Natural killer cell (primary cell): ENCODE results near the gene AP4S1. TPM values are rescaled to one million over a fixed set of nuclear protein-coding genes. Genes with fewer than 3 reads are reported as not detected.
A peak's percentile ranks its signal among the peaks of the same experiment; 100 is the strongest.

ENCODE experiments used
- ATAC-seq, 3 donors: fragments of 150-1000 bp in 2 of 3; fragments of 200-7000 bp in 1 of 3; cut with Tn5 transposase; 1 replicate in 1 of 3; 2 replicates in 2 of 3; pipeline ENCODE4 v1.10.0; 2021; ENCODE audit warnings: mild to moderate bottlenecking in 2 of 3, moderate library complexity in 2 of 3
- DNase-seq, 2 donors: peaks; one replicate each; pipeline versions ENCODE4 v3.0.0 to v3.0.0-alpha.2; 2013 to 2021; ENCODE audit warnings: mixed read lengths in 1 of 2
- H3K27ac ChIP-seq: one replicate; pipeline ENCODE4 v1.5.1; 2013; ENCODE audit warnings: mild to moderate bottlenecking, low read length
- H3K27me3 ChIP-seq: one replicate; pipeline ENCODE4 v1.6.1; 2013; ENCODE audit warnings: low read length; ENCODE audit not compliant: control insufficient read depth, insufficient read depth
- H3K36me3 ChIP-seq: one replicate; pipeline ENCODE4 v1.6.1; 2013; ENCODE audit warnings: low read length; ENCODE audit not compliant: control insufficient read depth, insufficient read depth
- H3K4me1 ChIP-seq: one replicate; pipeline ENCODE4 v1.6.1; 2013; ENCODE audit warnings: low read length; ENCODE audit not compliant: control insufficient read depth, insufficient read depth
- H3K4me3 ChIP-seq: one replicate; pipeline ENCODE4 v1.5.1; 2013; ENCODE audit warnings: low read length
- H3K9me3 ChIP-seq: one replicate; pipeline ENCODE4 v1.6.1; 2013; ENCODE audit warnings: low read length; ENCODE audit not compliant: control insufficient read depth, insufficient read depth
- H3K27ac Mint-ChIP-seq, 2 donors: one replicate each; pipeline ENCODE4 v1.8.0; 2022; ENCODE audit warnings: mild to moderate bottlenecking in 2 of 2, mixed read lengths in 2 of 2, moderate library complexity in 1 of 2
- H3K27me3 Mint-ChIP-seq, 2 donors: one replicate each; pipeline ENCODE4 v1.8.0; 2022; ENCODE audit warnings: low read depth in 2 of 2, mixed read lengths in 2 of 2
- H3K36me3 Mint-ChIP-seq: one replicate; pipeline ENCODE4 v1.8.0; 2022; ENCODE audit warnings: mixed read lengths
- H3K4me1 Mint-ChIP-seq, 2 donors: one replicate each; pipeline ENCODE4 v1.8.0; 2022; ENCODE audit warnings: mixed read lengths in 2 of 2
- H3K4me3 Mint-ChIP-seq: one replicate; pipeline ENCODE4 v1.8.0; 2022; ENCODE audit warnings: mild to moderate bottlenecking, moderate library complexity, mixed read lengths
- H3K9me3 Mint-ChIP-seq, 2 donors: one replicate each; pipeline ENCODE4 v1.8.0; 2022; ENCODE audit warnings: mixed read lengths in 2 of 2
- WGBS: methylation state at CpG from one replicate; pipeline ENCODE4 v1.1.7; 2013; ENCODE audit warnings: missing lambda C conversion rate; ENCODE audit not compliant: insufficient coverage; 5-methylcytosine and 5-hydroxymethylcytosine counted together
- intact Hi-C: fragments of 100-400 bp; cut with micrococcal nuclease; formaldehyde crosslinking; loops from one replicate; pipeline ENCODE4 v1.14.2; 2022
- total RNA-seq, 4 donors: library from RNA; stranded (reverse); fragments of 120-200 nt in 1 of 4; gene quantifications; one replicate each; pipeline versions ENCODE4 v1.2.3 to v1.2.4, GENCODE V29; 2013 to 2022
- TF ChIP-seq, protein P1 (sequence below): fragments of 200-600 bp; IDR thresholded peaks from one replicate; pipeline ENCODE4 v1.8.0; 2022; ENCODE audit warnings: antibody characterized with exemption

AP4S1 gene
- total RNA-seq, 3 donors from 2014 or later (not counting 1 experiment from before 2014, with no cell fraction given), result 10.6 to 12.7 (median 12.4) TPM

DNA sequence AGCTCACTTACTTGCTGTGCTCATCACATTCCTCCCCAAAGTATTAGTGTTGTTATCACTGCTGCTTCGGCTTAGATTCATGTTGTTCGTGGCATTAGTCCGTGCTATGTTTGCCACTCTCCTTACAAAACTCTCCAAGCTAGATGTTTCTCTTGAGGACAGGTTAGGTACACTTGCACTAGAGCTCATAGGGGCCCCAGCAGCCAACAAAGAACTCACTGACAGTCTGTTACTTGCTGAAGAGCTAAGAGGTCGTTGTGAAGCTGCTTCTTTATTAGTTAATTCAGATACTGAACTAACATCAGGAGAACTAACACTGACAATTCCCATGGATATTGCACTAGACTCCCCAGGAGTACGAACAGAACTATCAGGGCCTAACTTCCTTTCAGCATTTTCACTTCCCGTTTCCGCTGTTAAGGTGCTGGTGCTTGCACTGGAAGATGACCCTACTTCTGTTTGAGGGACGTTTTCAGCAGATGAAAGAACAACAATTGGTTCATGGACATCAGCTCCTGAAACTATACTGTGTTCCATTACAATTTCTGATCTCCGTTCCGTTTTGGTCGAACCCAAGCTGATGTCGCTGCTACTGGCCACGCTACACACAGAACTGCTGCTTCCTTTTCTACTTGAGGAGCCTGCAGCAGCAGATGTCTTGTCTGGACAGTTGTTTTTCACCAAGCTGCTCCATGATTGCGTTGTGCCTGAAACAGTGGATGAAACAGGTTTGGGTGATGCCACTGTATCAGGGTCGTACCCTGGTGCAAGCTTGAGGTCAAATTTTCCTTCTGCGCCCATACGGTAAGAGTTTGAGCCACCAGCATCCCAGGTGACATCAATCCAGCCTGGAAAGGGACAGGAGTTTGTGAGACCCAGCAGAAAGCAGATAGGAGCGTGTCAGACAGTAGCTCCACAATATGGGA lies 103.4 kb downstream of the AP4S1 start:
- 90% methylated on average over 18 of the region's 18 CpGs for WGBS

DNA sequence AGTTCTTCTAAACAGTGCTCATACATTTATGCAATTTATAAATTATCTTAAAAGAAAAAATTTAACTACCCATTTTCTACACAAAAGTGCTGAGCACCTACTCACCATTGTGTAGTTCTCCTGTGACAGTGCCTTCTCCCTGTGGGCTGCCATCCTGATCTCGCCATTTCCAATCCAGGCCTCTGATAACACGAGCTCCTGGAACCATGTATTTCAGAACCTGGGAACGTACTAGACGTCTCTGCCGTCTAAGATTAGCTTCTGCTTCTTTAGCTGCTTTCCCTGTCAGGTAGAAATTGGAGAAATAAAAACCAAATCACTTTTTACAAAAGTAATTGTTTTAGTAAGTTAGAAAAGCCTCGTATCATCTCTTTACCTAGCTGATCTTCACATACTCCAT lies 107.7 kb downstream of the AP4S1 start:
- TF ChIP-seq, protein P1, sequence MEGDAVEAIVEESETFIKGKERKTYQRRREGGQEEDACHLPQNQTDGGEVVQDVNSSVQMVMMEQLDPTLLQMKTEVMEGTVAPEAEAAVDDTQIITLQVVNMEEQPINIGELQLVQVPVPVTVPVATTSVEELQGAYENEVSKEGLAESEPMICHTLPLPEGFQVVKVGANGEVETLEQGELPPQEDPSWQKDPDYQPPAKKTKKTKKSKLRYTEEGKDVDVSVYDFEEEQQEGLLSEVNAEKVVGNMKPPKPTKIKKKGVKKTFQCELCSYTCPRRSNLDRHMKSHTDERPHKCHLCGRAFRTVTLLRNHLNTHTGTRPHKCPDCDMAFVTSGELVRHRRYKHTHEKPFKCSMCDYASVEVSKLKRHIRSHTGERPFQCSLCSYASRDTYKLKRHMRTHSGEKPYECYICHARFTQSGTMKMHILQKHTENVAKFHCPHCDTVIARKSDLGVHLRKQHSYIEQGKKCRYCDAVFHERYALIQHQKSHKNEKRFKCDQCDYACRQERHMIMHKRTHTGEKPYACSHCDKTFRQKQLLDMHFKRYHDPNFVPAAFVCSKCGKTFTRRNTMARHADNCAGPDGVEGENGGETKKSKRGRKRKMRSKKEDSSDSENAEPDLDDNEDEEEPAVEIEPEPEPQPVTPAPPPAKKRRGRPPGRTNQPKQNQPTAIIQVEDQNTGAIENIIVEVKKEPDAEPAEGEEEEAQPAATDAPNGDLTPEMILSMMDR, result no peak
- ATAC-seq, result no peak

More for the DNA sequence above, 103.4 kb downstream of the AP4S1 start:
- no peak for ATAC-seq
- H3K36me3 ChIP-seq, result peaks cover 47% of the 10 kb centered on the region
- peaks cover 34% of the 10 kb centered on the region for H3K36me3 Mint-ChIP-seq
- no peaks in the 10 kb centered on the region for H3K27me3 Mint-ChIP-seq
- peak overlapping the region; percentile 72 for H3K27ac ChIP-seq
- peaks cover 31% of the 10 kb centered on the region for H3K4me1 ChIP-seq
- H3K9me3 Mint-ChIP-seq, result no peaks in the 10 kb centered on the region
- TF ChIP-seq, protein P1, result no peak
- peaks cover 29 to 30% of the 10 kb centered on the region in 2 donors for H3K4me1 Mint-ChIP-seq
- no peaks in the 10 kb centered on the region for H3K27me3 ChIP-seq
- H3K4me3 Mint-ChIP-seq, result peak overlapping the region; percentile 47
- no peaks in the 10 kb centered on the region for H3K9me3 ChIP-seq
- H3K27ac Mint-ChIP-seq, result peak overlapping the region; percentile 79 to 86
- H3K4me3 ChIP-seq, result no peak overlapping the region
- intact Hi-C loops, result loop anchor here (2.0 kb wide), 1 partner anchor 228 kb away; no protein-coding TSS in a partner anchor
- DNase-seq, result peak in 1 of 2 donors; percentile 6

DNA sequence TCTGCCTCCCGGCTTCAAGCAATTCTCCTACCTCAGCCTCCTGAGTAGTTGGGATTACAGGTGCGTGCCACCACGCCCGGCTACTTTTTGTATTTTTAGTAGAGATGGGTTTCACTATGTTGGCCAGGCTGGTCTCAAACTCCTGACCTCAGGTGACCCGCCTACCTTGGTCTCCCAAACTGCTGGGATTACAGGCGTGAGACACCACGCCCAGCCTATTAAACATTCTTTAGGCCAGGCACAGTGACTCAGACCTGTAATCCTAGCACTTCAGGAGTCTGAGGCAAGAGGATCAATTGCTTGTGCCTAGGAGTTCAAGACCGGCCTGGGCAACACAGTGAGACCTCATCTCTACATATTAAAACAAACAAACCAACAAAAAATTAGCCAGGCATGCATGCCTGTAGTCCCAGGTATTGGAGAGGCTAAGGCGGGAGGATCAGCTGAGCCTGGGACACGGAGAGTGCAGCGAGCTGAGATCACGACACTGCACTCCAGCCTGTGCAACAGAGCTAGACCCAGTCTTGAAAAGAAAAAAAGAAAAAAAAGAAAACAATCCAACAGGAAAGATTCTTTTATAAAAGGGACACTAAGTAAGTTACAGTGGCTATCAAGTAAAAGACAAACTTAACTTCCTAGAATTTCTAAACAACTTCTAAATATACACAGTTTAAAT lies 111.9 kb downstream of the AP4S1 start:
- Mint-ChIP-seq H3K4me1 (no peaks in the 10 kb centered on the region), H3K4me3 (no peak overlapping the region), H3K27ac (peak overlapping the region in 1 of 2 donors; percentile 62), H3K27me3 (no peaks in the 10 kb centered on the region), H3K9me3 (no peaks in the 10 kb centered on the region), H3K36me3 (peaks cover 17% of the 10 kb centered on the region)
- ATAC-seq (no peak), DNase-seq (no peak)
- intact Hi-C loops, result no loop called here
- H3K27ac ChIP-seq, result no peak overlapping the region
- H3K4me1 ChIP-seq, result no peaks in the 10 kb centered on the region
- no peaks in the 10 kb centered on the region for H3K9me3 ChIP-seq
- no peak overlapping the region for H3K4me3 ChIP-seq
- TF ChIP-seq, protein P1, result no peak
- peaks cover 75% of the 10 kb centered on the region for H3K36me3 ChIP-seq
- no peaks in the 10 kb centered on the region for H3K27me3 ChIP-seq
- over 99% methylated on average over 11 of the region's 12 CpGs for WGBS

More for the DNA sequence above, 107.7 kb downstream of the AP4S1 start:
- Histone ChIP-seq H3K4me1 (peaks cover 9% of the 10 kb centered on the region), H3K36me3 (peaks cover 71% of the 10 kb centered on the region), H3K4me3 (no peak overlapping the region), H3K9me3 (no peaks in the 10 kb centered on the region), H3K27ac (no peak overlapping the region), H3K27me3 (no peaks in the 10 kb centered on the region)
- intact Hi-C loops, result no loop called here
- H3K4me3 Mint-ChIP-seq, result no peak overlapping the region
- peaks cover 30% of the 10 kb centered on the region for H3K36me3 Mint-ChIP-seq
- no peaks in the 10 kb centered on the region for H3K9me3 Mint-ChIP-seq
- no peaks in the 10 kb centered on the region for H3K27me3 Mint-ChIP-seq
- H3K27ac Mint-ChIP-seq, result peak overlapping the region in 1 of 2 donors; percentile 61
- no peak for DNase-seq
- peaks cover 11 to 12% of the 10 kb centered on the region in 2 donors for H3K4me1 Mint-ChIP-seq
- WGBS, result over 99% methylated on average over 4 of the region's 6 CpGs
